Ovary (tissue), 3 donors: ENCODE data around the gene SETBP1.

Source experiments
- CTCF ChIP-seq, 3 donors: fragments of 450-650 bp in 2 of 3; fragments of 200-600 bp in 1 of 3; IDR thresholded peaks; one replicate each; pipeline versions ENCODE4 v1.5.1 to v1.8.0; 2016 to 2022; ENCODE audit warnings: antibody characterized with exemption in 3 of 3, mild to moderate bottlenecking in 1 of 3
- POLR2A ChIP-seq: fragments of 450-650 bp; IDR thresholded peaks from one replicate; pipeline ENCODE4 v1.6.1; 2017; ENCODE audit warnings: antibody characterized with exemption, mild to moderate bottlenecking, moderate library complexity
- donor health status: DM: no; HTN: no; CAD: no.

- no peak for TF ChIP-seq CTCF (IDR thresholded peaks at IDR 0.05)
- no peak for TF ChIP-seq POLR2A
Observed at GRCh38 chr18:44742718-44743311, 62.1 kb downstream of the SETBP1 start.
